IMR-90 (cell line): ENCODE measurements around the gene TCF3. TPM values are rescaled to one million over a fixed set of nuclear protein-coding genes. Genes with fewer than 3 reads are reported as not detected.

Experiments used
- ATAC-seq: fragments of 200-7000 bp; cut with Tn5 transposase; 2 replicates; pipeline ENCODE4 v1.9.1; 2020; ENCODE audit warnings: low read depth, mild to moderate bottlenecking, moderate library complexity
- BruUV-seq: library from RNA; stranded (reverse); fragments of 400-500 nt; replicated peaks from 2 replicates; lab custom pipeline; 2021; lab: Mats Ljungman, UMichigan
- CTCF ChIA-PET: fragments of 300-600 bp; formaldehyde crosslinking; extraction: SDS; loops from one replicate; lab custom pipeline; 2021; ENCODE audit warnings: antibody characterized with exemption; lab: Yijun Ruan, JAX
- POLR2A ChIA-PET: fragments of 300-600 bp; sonication (Branson Sonifier 250); formaldehyde crosslinking; loops from one replicate; lab custom pipeline; 2022; ENCODE audit warnings: antibody characterized with exemption; ENCODE audit not compliant: unreplicated experiment; lab: Charles Lee
- DNase-seq: peaks from one replicate; pipeline ENCODE4 v3.0.0; 2013
- H2AFZ ChIP-seq: replicated peaks from 2 replicates; pipeline ENCODE3; 2013; ENCODE audit warnings: low read length, mild to moderate bottlenecking; ENCODE audit not compliant: poor library complexity
- H2AK5ac ChIP-seq: 2 replicates; pipeline ENCODE4 v1.6.1; 2013; ENCODE audit warnings: low read depth, low read length, inconsistent platforms
- H2AK9ac ChIP-seq: replicated peaks from 2 replicates; pipeline ENCODE3; 2013; ENCODE audit warnings: mild to moderate bottlenecking, low read depth, low read length, moderate library complexity; ENCODE audit not compliant: poor library complexity
- H2BK120ac ChIP-seq: 2 replicates; pipeline ENCODE4 v1.6.1; 2013; ENCODE audit warnings: low read depth, low read length, inconsistent platforms
- H2BK15ac ChIP-seq: 3 replicates; pipeline ENCODE4 v1.6.1; 2013; ENCODE audit warnings: low read depth, low read length, inconsistent platforms
- H2BK20ac ChIP-seq: 2 replicates; pipeline ENCODE4 v1.6.1; 2013; ENCODE audit warnings: low read depth, mild to moderate bottlenecking, inconsistent platforms, low read length, moderate library complexity
- H2BK5ac ChIP-seq: 2 replicates; pipeline ENCODE4 v1.6.1; 2013; ENCODE audit warnings: mild to moderate bottlenecking, low read depth, low read length, inconsistent platforms; ENCODE audit not compliant: poor library complexity, severe bottlenecking
- H3K14ac ChIP-seq: replicated peaks from 2 replicates; pipeline ENCODE4 v1.6.1; 2013; ENCODE audit warnings: low read depth, low read length, inconsistent platforms
- H3K18ac ChIP-seq: 2 replicates; pipeline ENCODE4 v1.6.1; 2013; ENCODE audit warnings: low read depth, low read length, control low read depth
- H3K23ac ChIP-seq: 2 replicates; pipeline ENCODE4 v1.6.1; 2013; ENCODE audit warnings: low read depth, low read length, inconsistent platforms
- H3K27ac ChIP-seq: 2 replicates; pipeline ENCODE4 v1.5.1; 2013; ENCODE audit warnings: mild to moderate bottlenecking, control low read depth, low read length; ENCODE audit not compliant: insufficient read depth
- H3K27me3 ChIP-seq: 2 replicates; pipeline ENCODE4 v1.6.1; 2013; ENCODE audit warnings: low read length; ENCODE audit not compliant: control insufficient read depth, insufficient read depth
- H3K36me3 ChIP-seq: 2 replicates; pipeline ENCODE4 v1.6.1; 2013; ENCODE audit warnings: low read length, mixed read lengths; ENCODE audit not compliant: control insufficient read depth, insufficient read depth
- H3K4ac ChIP-seq: 2 replicates; pipeline ENCODE4 v1.6.1; 2013; ENCODE audit warnings: low read depth, low read length, inconsistent platforms
- H3K4me1 ChIP-seq: 2 replicates; pipeline ENCODE4 v1.6.1; 2013; ENCODE audit warnings: low read length, mixed read lengths; ENCODE audit not compliant: control insufficient read depth, insufficient read depth
- H3K4me2 ChIP-seq: 2 replicates; pipeline ENCODE4 v1.6.1; 2013; ENCODE audit warnings: low read depth, mild to moderate bottlenecking, control low read depth, low read length, moderate library complexity
- H3K4me3 ChIP-seq: 2 replicates; pipeline ENCODE4 v1.5.1; 2013; ENCODE audit warnings: low read depth, mild to moderate bottlenecking, control low read depth, low read length, moderate library complexity; ENCODE audit not compliant: insufficient read depth
- H3K56ac ChIP-seq: 2 replicates; pipeline ENCODE4 v1.6.1; 2013; ENCODE audit warnings: low read length, inconsistent platforms; ENCODE audit not compliant: insufficient read depth; ENCODE audit errors: extremely low read depth
- H3K79me1 ChIP-seq, 2 experiments: 2 replicates each; pipeline ENCODE4 v1.6.1; 2013; ENCODE audit warnings: low read length in 2 of 2, inconsistent platforms in 1 of 2, low read depth in 1 of 2
- H3K9ac ChIP-seq: 2 replicates; pipeline ENCODE4 v1.6.1; 2013; ENCODE audit warnings: low read depth, low read length, control low read depth
- H3K9me1 ChIP-seq: 2 replicates; pipeline ENCODE4 v1.6.1; 2013; ENCODE audit warnings: low read length, inconsistent platforms; ENCODE audit not compliant: insufficient read depth
- H3K9me3 ChIP-seq: 2 replicates; pipeline ENCODE4 v1.6.1; 2013; ENCODE audit warnings: low read length; ENCODE audit not compliant: control insufficient read depth, insufficient read depth
- H4K20me1 ChIP-seq: 2 replicates; pipeline ENCODE4 v1.6.1; 2013; ENCODE audit warnings: low read length, inconsistent platforms; ENCODE audit not compliant: insufficient read depth
- H4K5ac ChIP-seq: 2 replicates; pipeline ENCODE4 v1.6.1; 2013; ENCODE audit warnings: mild to moderate bottlenecking, low read depth, low read length, control low read depth
- H4K8ac ChIP-seq, 2 experiments: 2 replicates each; pipeline ENCODE4 v1.6.1; 2013; ENCODE audit warnings: low read depth in 2 of 2, low read length in 2 of 2, control low read depth in 1 of 2, inconsistent platforms in 1 of 2
- H4K91ac ChIP-seq: 2 replicates; pipeline ENCODE4 v1.6.1; 2013; ENCODE audit warnings: low read depth, low read length, inconsistent platforms; ENCODE audit not compliant: insufficient read depth
- NFE2L2 ChIP-seq: fragments of 150-350 bp; IDR thresholded peaks from 2 replicates; pipeline ENCODE4 v1.6.1; 2016; ENCODE audit warnings: low read depth, mild to moderate bottlenecking, low read length
- RAD21 ChIP-seq: IDR thresholded peaks from 2 replicates; pipeline ENCODE4 v1.6.1; 2012; ENCODE audit warnings: low read length, improper control_type of control experiment
- RCOR1 ChIP-seq: IDR thresholded peaks from 2 replicates; pipeline ENCODE4 v1.6.1; 2012; ENCODE audit warnings: mild to moderate bottlenecking, low read length, improper control_type of control experiment; ENCODE audit not compliant: insufficient replicate concordance
- WGBS, 2 experiments: methylation state at CpG; one replicate each; pipeline versions ENCODE4 v1.1.5 to v1.1.7; 2013; ENCODE audit warnings: missing lambda C conversion rate in 2 of 2; ENCODE audit not compliant: insufficient read length in 1 of 2; ENCODE audit errors: extremely low coverage in 2 of 2; 5-methylcytosine and 5-hydroxymethylcytosine counted together
- dilution Hi-C: fragments of 300-500 bp; cut with HindIII; formaldehyde crosslinking; loops from one replicate; pipeline ENCODE4 v1.14.3; 2018; ENCODE audit warnings: low sequenced_read_pairs; ENCODE audit not compliant: unreplicated experiment
- in situ Hi-C: fragments of 300-500 bp; cut with MboI; formaldehyde crosslinking; loops from 3 replicates; pipeline ENCODE4 v1.14.3; 2019; ENCODE audit warnings: low sequenced_read_pairs, inconsistent platforms, mixed read lengths
- intact Hi-C: fragments of 100-400 bp; cut with micrococcal nuclease; formaldehyde crosslinking; loops from 2 replicates; pipeline ENCODE4 v1.10.0; 2022
- polyA plus RNA-seq, 3 experiments: library from polyadenylated mRNA; depleted of rRNA; stranded (reverse); fragments of >200 nt; gene quantifications; 2 replicates each; pipeline ENCODE4 v1.2.3, GENCODE V29; 2012; ENCODE audit warnings: low replicate concordance in 1 of 3
- total RNA-seq: library from RNA; depleted of rRNA; stranded (reverse); fragments of >200 nt; gene quantifications from 2 replicates; pipeline ENCODE4 v1.2.3, GENCODE V29; 2012

Gene TCF3
- total and polyA plus RNA-seq, 2 of the 4 experiments (the other 2 are of a cell fraction): 29.9 to 127 TPM

- Histone ChIP-seq H3K23ac (no peak overlapping the region), H3K4me1 (no peaks in the 10 kb centered on the region), H2BK5ac (no peak overlapping the region), H3K27me3 (peaks cover 30% of the 10 kb centered on the region), H2AFZ (no peak overlapping the region), H3K79me1 (no peaks in the 10 kb centered on the region), H3K9me3 (peaks cover 9% of the 10 kb centered on the region), H3K9me1 (no peaks in the 10 kb centered on the region), H3K18ac (no peak overlapping the region), H3K4me2 (no peak overlapping the region), H2BK20ac (no peak overlapping the region), H3K27ac (no peak overlapping the region), H3K36me3 (no peaks in the 10 kb centered on the region), H2AK5ac (no peak overlapping the region), H3K4me3 (no peak overlapping the region), H4K91ac (no peak overlapping the region), H3K14ac (no peak overlapping the region), H3K56ac (no peak overlapping the region), H4K20me1 (no peaks in the 10 kb centered on the region), H4K8ac (no peak overlapping the region), H2BK15ac (no peak overlapping the region), H3K4ac (no peak overlapping the region), H3K9ac (no peak overlapping the region), H2AK9ac (no peak overlapping the region), H4K5ac (no peak overlapping the region), H2BK120ac (no peak overlapping the region)
- in situ Hi-C loops: no loop called here
- intact Hi-C loops: no loop called here
- DNase-seq (no peak), ATAC-seq (no peak)
- no peak for TF ChIP-seq RCOR1
- TF ChIP-seq RAD21: no peak
- TF ChIP-seq NFE2L2: no peak
- ChIA-PET POLR2A (no interaction called here), CTCF (no interaction called here)
- no TSS peak for BruUV-seq
- dilution Hi-C loops: no loop called here
- 29% methylated on average over 13 of the region's 26 CpGs; no CpG with 5 or more reads in 1 of the 2 experiments for WGBS, 2 experiments
These were observed 48.6 kb upstream of the TCF3 start for GRCh38 chr19:1700733-1701663.
